Renal pelvis (tissue), 3 donors: ENCODE measurements around the gene CD248. TPM values are rescaled to one million over a fixed set of nuclear protein-coding genes. Genes with fewer than 3 reads are reported as not detected.

Experiments
- polyA plus RNA-seq, 3 donors: library from polyadenylated mRNA; unstranded; fragments of 120-200 nt; gene quantifications; one replicate each; pipeline ENCODE4 v1.2.1, GENCODE V29; 2013; ENCODE audit not compliant: insufficient read length in 3 of 3

Gene CD248
- polyA plus RNA-seq, 3 donors: 54.2 to 97.9 (median 70.3) TPM

Other genes with a start within 250 kb of the CD248 start
- gene PACS1, start 246.8 kb downstream of the CD248 start, polyA plus RNA-seq: 10 to 100 TPM; 46.0 to 53.7 (median 49.2) TPM
- 10 to 100 TPM; 26.8 to 29.7 (median 28.7) TPM for gene KLC2, start 59.3 kb downstream of the CD248 start, polyA plus RNA-seq
- 100 to 1,000 TPM; 129 to 152 (median 142) TPM for gene RAB1B, start 48.4 kb downstream of the CD248 start, polyA plus RNA-seq
- 1 to 10 TPM; 4.3 to 4.4 (median 4.4) TPM for gene CNIH2, start 38.9 kb downstream of the CD248 start, polyA plus RNA-seq
- gene YIF1A, start 27.9 kb downstream of the CD248 start, polyA plus RNA-seq: 10 to 100 TPM; 57.3 to 65.9 (median 65.3) TPM
- gene TMEM151A, start 25.1 kb downstream of the CD248 start, polyA plus RNA-seq: under 1 TPM in 1 of 3 donors, not detected in 2; 0.13 TPM
- gene RIN1, start 19.4 kb upstream of the CD248 start, polyA plus RNA-seq: 1 to 10 TPM; 2.4 to 3.5 (median 3.0) TPM
- gene BRMS1, start 28.1 kb upstream of the CD248 start, polyA plus RNA-seq: 10 to 100 TPM; 36.3 to 39.3 (median 38.6) TPM
- gene B4GAT1, start 30.6 kb upstream of the CD248 start, polyA plus RNA-seq: 10 to 100 TPM; 52.6 to 58.7 (median 56.2) TPM
- 10 to 100 TPM; 22.9 to 27.8 (median 26.7) TPM for gene SLC29A2, start 54.7 kb upstream of the CD248 start, polyA plus RNA-seq
- gene NPAS4, start 104.0 kb upstream of the CD248 start, polyA plus RNA-seq: under 1 TPM; 0.10 to 0.35 (median 0.13) TPM
- 10 to 100 TPM; 65.9 to 89.6 (median 85.9) TPM for gene MRPL11, start 121.8 kb upstream of the CD248 start, polyA plus RNA-seq
- 1 to 10 TPM; 5.9 to 7.0 (median 6.2) TPM for gene PELI3, start 149.9 kb upstream of the CD248 start, polyA plus RNA-seq
- gene DPP3, start 163.4 kb upstream of the CD248 start, polyA plus RNA-seq: 10 to 100 TPM; 26.2 to 29.4 (median 27.5) TPM
- 100 to 1,000 TPM in 1 of 3 donors, 10 to 100 TPM in 2; 69.6 to 103 (median 93.6) TPM for gene BBS1, start 193.6 kb upstream of the CD248 start, polyA plus RNA-seq
- gene ZDHHC24, start 229.0 kb upstream of the CD248 start, polyA plus RNA-seq: 10 to 100 TPM; 10.3 to 11.3 (median 10.4) TPM
- under 1 TPM; 0.32 to 0.67 (median 0.43) TPM for gene ACTN3, start 229.9 kb upstream of the CD248 start, polyA plus RNA-seq